GM23248 (cell line): ENCODE results near the gene PLA2G4F. TPM values are rescaled to one million over a fixed set of nuclear protein-coding genes. Genes with fewer than 3 reads are reported as not detected.

Experiments used
- DNase-seq: peaks from one replicate; pipeline ENCODE4 v3.0.0-alpha.2; 2015
- H2AFZ ChIP-seq: fragments of 200-600 bp; sonication (generic); 2 replicates; pipeline ENCODE4 v1.6.1; 2016; ENCODE audit warnings: antibody characterized with exemption
- H3F3A ChIP-seq: fragments of 200-600 bp; sonication (generic); 2 replicates; pipeline ENCODE4 v1.6.1; 2016; ENCODE audit warnings: mild to moderate bottlenecking, antibody characterized with exemption, mixed run types; ENCODE audit not compliant: insufficient read depth
- H3K27ac ChIP-seq: fragments of 200-600 bp; sonication (generic); 2 replicates; pipeline ENCODE4 v1.5.1; 2016; ENCODE audit warnings: mild to moderate bottlenecking
- H3K27me3 ChIP-seq: fragments of 200-600 bp; sonication (generic); replicated peaks from 2 replicates; pipeline ENCODE4 v1.6.1; 2016; ENCODE audit warnings: mild to moderate bottlenecking; ENCODE audit not compliant: insufficient read depth
- H3K36me3 ChIP-seq: fragments of 200-600 bp; sonication (generic); 2 replicates; pipeline ENCODE4 v1.6.1; 2016; ENCODE audit warnings: low read depth, mild to moderate bottlenecking
- H3K4me1 ChIP-seq: fragments of 200-600 bp; sonication (generic); 2 replicates; pipeline ENCODE4 v1.6.1; 2016; ENCODE audit warnings: mild to moderate bottlenecking; ENCODE audit not compliant: insufficient read depth
- H3K4me2 ChIP-seq: fragments of 200-600 bp; sonication (generic); one replicate; pipeline ENCODE4 v1.6.1; 2016; ENCODE audit warnings: mild to moderate bottlenecking; ENCODE audit not compliant: unreplicated experiment
- H3K4me3 ChIP-seq: fragments of 200-600 bp; sonication (generic); 2 replicates; pipeline ENCODE4 v1.5.1; 2016; ENCODE audit warnings: mild to moderate bottlenecking
- H3K79me2 ChIP-seq: fragments of 200-600 bp; sonication (generic); 2 replicates; pipeline ENCODE4 v1.6.1; 2016; ENCODE audit warnings: mild to moderate bottlenecking; ENCODE audit not compliant: insufficient read depth
- H3K9ac ChIP-seq: fragments of 200-600 bp; sonication (generic); 2 replicates; pipeline ENCODE4 v1.6.1; 2016; ENCODE audit warnings: mild to moderate bottlenecking
- H3K9me2 ChIP-seq: fragments of 200-600 bp; sonication (generic); 2 replicates; pipeline ENCODE4 v1.6.1; 2016; ENCODE audit warnings: mixed run types, mild to moderate bottlenecking, moderate library complexity; ENCODE audit not compliant: insufficient read depth
- H3K9me3 ChIP-seq: fragments of 200-600 bp; sonication (generic); one replicate; pipeline ENCODE4 v1.6.1; 2017; ENCODE audit warnings: low read depth
- H4K20me1 ChIP-seq: fragments of 200-600 bp; sonication (generic); 2 replicates; pipeline ENCODE4 v1.6.0; 2016; ENCODE audit not compliant: insufficient read depth
- EZH2 ChIP-seq: fragments of 200-600 bp; sonication (generic); IDR thresholded peaks from 2 replicates; pipeline ENCODE4 v1.6.1; 2018; ENCODE audit warnings: antibody characterized with exemption, mild to moderate bottlenecking; ENCODE audit not compliant: insufficient read depth, poor library complexity, severe bottlenecking
- EZH2phosphoT487 ChIP-seq: fragments of 200-600 bp; sonication (generic); IDR thresholded peaks from 2 replicates; pipeline ENCODE4 v1.6.1; 2018; ENCODE audit warnings: antibody characterized with exemption, moderate library complexity, mild to moderate bottlenecking, low read depth; ENCODE audit not compliant: insufficient read depth
- WGBS, 2 experiments: methylation state at CpG; one replicate each; pipeline ENCODE4 v1.1.6; 2015 to 2017; ENCODE audit warnings: low lambda C conversion rate in 2 of 2, low coverage in 1 of 2; ENCODE audit errors: missing lambda C conversion rate in 2 of 2; 5-methylcytosine and 5-hydroxymethylcytosine counted together
- in situ Hi-C: fragments of 300-500 bp; cut with MboI; formaldehyde crosslinking; loops from 2 replicates; pipeline ENCODE4 v1.15.0; 2020
- polyA plus RNA-seq: library from polyadenylated mRNA; unstranded; fragments of >200 nt; fragmentation: Nextera tagmentation; extraction: Ambion mirVana; gene quantifications from 2 replicates; pipeline ENCODE4 v1.2.1, GENCODE V29; 2016
- total RNA-seq: library from RNA; depleted of rRNA; stranded (reverse); fragments of >200 nt; shearing (Covaris generic); gene quantifications from 2 replicates; pipeline ENCODE4 v1.2.3, GENCODE V29; 2014

The PLA2G4F gene
- total and polyA plus RNA-seq, 2 experiments from 2014 or later, result not detected

- no peaks in the 10 kb centered on the region for H3K79me2 ChIP-seq
- peaks cover 14% of the 10 kb centered on the region; the same call in 1 of the 2 replicates for H3K27me3 ChIP-seq
- in situ Hi-C loops, result no loop called here
- H4K20me1 ChIP-seq, result no peaks in the 10 kb centered on the region
- no peaks in the 10 kb centered on the region for H3K9me3 ChIP-seq
- H3K4me2 ChIP-seq, result no peak overlapping the region
- H3K9me2 ChIP-seq, result no peaks in the 10 kb centered on the region
- no peak overlapping the region for H3K27ac ChIP-seq
- peaks cover 6% of the 10 kb centered on the region for H3K4me1 ChIP-seq
- H3K4me3 ChIP-seq, result no peak overlapping the region
- no peaks in the 10 kb centered on the region for H3K36me3 ChIP-seq
- TF ChIP-seq EZH2 (no peak), EZH2phosphoT487 (no peak)
- no peaks in the 10 kb centered on the region for H3F3A ChIP-seq
- WGBS, 2 experiments, result 84 to 86% methylated on average over 8 of the region's 8 CpGs
- no peak overlapping the region for H3K9ac ChIP-seq
- DNase-seq, result no peak
- no peak overlapping the region for H2AFZ ChIP-seq
These were observed 56.2 kb downstream of the PLA2G4F start for GRCh38 chr15:42100021-42100800.

GRCh38 chr15:42097018-42097417 lies 59.4 kb downstream of the PLA2G4F start:
- H3K9me3 ChIP-seq, result no peaks in the 10 kb centered on the region
- no peak overlapping the region for H3K4me2 ChIP-seq
- no peak overlapping the region for H3K4me3 ChIP-seq
- no peak overlapping the region for H3K27ac ChIP-seq
- no peak overlapping the region for H3K9ac ChIP-seq
- H3K9me2 ChIP-seq, result no peaks in the 10 kb centered on the region
- no peaks in the 10 kb centered on the region for H3K79me2 ChIP-seq
- peaks cover 18% of the 10 kb centered on the region; the same call in 1 of the 2 replicates for H3K27me3 ChIP-seq
- no peaks in the 10 kb centered on the region for H3F3A ChIP-seq
- peaks cover 4% of the 10 kb centered on the region for H3K4me1 ChIP-seq
- H4K20me1 ChIP-seq, result no peaks in the 10 kb centered on the region
- WGBS, 2 experiments, result 47 to 56% methylated on average over 5 of the region's 5 CpGs
- no peak for DNase-seq
- H2AFZ ChIP-seq, result no peak overlapping the region
- TF ChIP-seq EZH2 (no peak), EZH2phosphoT487 (no peak)
- H3K36me3 ChIP-seq, result no peaks in the 10 kb centered on the region
- in situ Hi-C loops, result no loop called here

GRCh38 chr15:42094512-42094963 lies 61.9 kb downstream of the PLA2G4F start, which contains the start of gene PLA2G4D:
PLA2G4D (minus strand) TSS chr15:42094562; CDS start chr15:42094459, 103 bp downstream.
- Histone ChIP-seq H3K4me2 (no peak within 1 kb of the TSS), H3K27me3 (peaks cover 32% of the 10 kb centered on the region; the same call in 1 of the 2 replicates), H3K36me3 (no peaks in the 10 kb centered on the region), H4K20me1 (no peaks in the 10 kb centered on the region), H3F3A (no peaks in the 10 kb centered on the region), H3K4me3 (no peak within 1 kb of the TSS), H2AFZ (no peak within 1 kb of the TSS), H3K9ac (no peak within 1 kb of the TSS), H3K9me3 (no peaks in the 10 kb centered on the region), H3K9me2 (no peaks in the 10 kb centered on the region), H3K79me2 (no peaks in the 10 kb centered on the region), H3K27ac (no peak within 1 kb of the TSS), H3K4me1 (peaks cover 4% of the 10 kb centered on the region)
- no peak for DNase-seq
- WGBS, 2 experiments, result 50 to 65% methylated on average over 5 to 6 of the region's 6 CpGs
- TF ChIP-seq EZH2phosphoT487, result no peak
- TF ChIP-seq EZH2, result no peak
- in situ Hi-C loops, result no loop called here

- no peak overlapping the region for H3K4me2 ChIP-seq
These were observed 62.5 kb downstream of the PLA2G4F start for GRCh38 chr15:42093966-42094365.

More at GRCh38 chr15:42093966-42094365, 62.5 kb downstream of the PLA2G4F start:
- H3K36me3 ChIP-seq, result no peaks in the 10 kb centered on the region
- no peaks in the 10 kb centered on the region for H3F3A ChIP-seq
- H3K27me3 ChIP-seq, result peaks cover 36% of the 10 kb centered on the region; the same call in 1 of the 2 replicates
- TF ChIP-seq EZH2 (no peak), EZH2phosphoT487 (no peak)
- peaks cover 4% of the 10 kb centered on the region for H3K4me1 ChIP-seq
- DNase-seq, result no peak
- H4K20me1 ChIP-seq, result no peaks in the 10 kb centered on the region
- 64 to 68% methylated on average over 3 to 7 of the region's 7 CpGs for WGBS, 2 experiments
- H2AFZ ChIP-seq, result no peak overlapping the region
- H3K9ac ChIP-seq, result no peak overlapping the region
- H3K79me2 ChIP-seq, result no peaks in the 10 kb centered on the region
- H3K9me2 ChIP-seq, result no peaks in the 10 kb centered on the region
- H3K27ac ChIP-seq, result no peak overlapping the region
- no peak overlapping the region for H3K4me3 ChIP-seq
- no peaks in the 10 kb centered on the region for H3K9me3 ChIP-seq
- in situ Hi-C loops, result no loop called here
